MM.1S (cell line): ENCODE measurements around the gene CBFA2T3.
A peak's percentile ranks its signal among the peaks of the same experiment; 100 is the strongest.

ENCODE experiments used
- DNase-seq: peaks from one replicate; pipeline ENCODE4 v3.0.0-alpha.2; 2015
- H2AFZ ChIP-seq: fragments of 300-600 bp; sonication (generic); 2 replicates; pipeline ENCODE4 v1.6.0; 2016; ENCODE audit warnings: antibody characterized with exemption, low read length
- H3F3A ChIP-seq: fragments of 300-600 bp; sonication (generic); 2 replicates; pipeline ENCODE4 v1.6.1; 2016; ENCODE audit warnings: mild to moderate bottlenecking, antibody characterized with exemption, low read length, moderate library complexity, mixed read lengths; ENCODE audit not compliant: insufficient read depth
- H3K27ac ChIP-seq: fragments of 300-600 bp; sonication (generic); 2 replicates; pipeline ENCODE4 v1.5.1; 2016; ENCODE audit warnings: mild to moderate bottlenecking, low read length
- H3K27me3 ChIP-seq: fragments of 300-600 bp; sonication (generic); replicated peaks from 2 replicates; pipeline ENCODE4 v1.6.0; 2016; ENCODE audit warnings: low read length; ENCODE audit not compliant: insufficient read depth
- H3K36me3 ChIP-seq: fragments of 300-600 bp; sonication (generic); replicated peaks from 2 replicates; pipeline ENCODE4 v1.6.1; 2016; ENCODE audit warnings: mild to moderate bottlenecking, low read length, mixed read lengths; ENCODE audit not compliant: insufficient read depth
- H3K4me1 ChIP-seq: fragments of 300-600 bp; sonication (generic); 2 replicates; pipeline ENCODE4 v1.6.1; 2016; ENCODE audit warnings: low read length, mixed read lengths
- H3K4me2 ChIP-seq: fragments of 300-600 bp; sonication (generic); 2 replicates; pipeline ENCODE4 v1.6.0; 2016; ENCODE audit warnings: low read depth, low read length
- H3K4me3 ChIP-seq: fragments of 300-600 bp; sonication (generic); 2 replicates; pipeline ENCODE4 v1.5.1; 2016; ENCODE audit warnings: low read length, mixed read lengths
- H3K79me2 ChIP-seq: fragments of 300-600 bp; sonication (generic); 2 replicates; pipeline ENCODE4 v1.6.1; 2016; ENCODE audit warnings: mixed run types, low read length, mixed read lengths
- H3K9ac ChIP-seq: fragments of 300-600 bp; sonication (generic); 2 replicates; pipeline ENCODE4 v1.6.1; 2016; ENCODE audit warnings: low read length, mixed read lengths
- H3K9me2 ChIP-seq: fragments of 300-600 bp; sonication (generic); replicated peaks from 2 replicates; pipeline ENCODE4 v1.6.1; 2016; ENCODE audit warnings: mild to moderate bottlenecking, low read length, mixed read lengths; ENCODE audit not compliant: insufficient read depth
- H3K9me3 ChIP-seq: fragments of 300-600 bp; sonication (generic); replicated peaks from 2 replicates; pipeline ENCODE4 v1.6.1; 2016; ENCODE audit warnings: mild to moderate bottlenecking, low read length, mixed read lengths; ENCODE audit not compliant: insufficient read depth
- H4K20me1 ChIP-seq: fragments of 300-600 bp; sonication (generic); 2 replicates; pipeline ENCODE4 v1.6.1; 2016; ENCODE audit warnings: mild to moderate bottlenecking, low read length, moderate library complexity, mixed read lengths; ENCODE audit not compliant: insufficient read depth
- EZH2 ChIP-seq: fragments of 300-600 bp; sonication (generic); optimal IDR thresholded peaks from 2 replicates; pipeline ENCODE3; 2017; ENCODE audit warnings: low read depth, mild to moderate bottlenecking, antibody characterized with exemption, low read length, mixed read lengths
- EZH2phosphoT487 ChIP-seq: fragments of 300-600 bp; sonication (generic); IDR thresholded peaks from 2 replicates; pipeline ENCODE4 v1.6.1; 2018; ENCODE audit warnings: antibody characterized with exemption, low read length
- TF ChIP-seq, protein P1 (sequence below): fragments of 300-600 bp; sonication (generic); IDR thresholded peaks from 2 replicates; pipeline ENCODE4 v1.5.1; 2016; ENCODE audit warnings: antibody characterized with exemption, low read length, mixed read lengths

Gene CBFA2T3

DNA sequence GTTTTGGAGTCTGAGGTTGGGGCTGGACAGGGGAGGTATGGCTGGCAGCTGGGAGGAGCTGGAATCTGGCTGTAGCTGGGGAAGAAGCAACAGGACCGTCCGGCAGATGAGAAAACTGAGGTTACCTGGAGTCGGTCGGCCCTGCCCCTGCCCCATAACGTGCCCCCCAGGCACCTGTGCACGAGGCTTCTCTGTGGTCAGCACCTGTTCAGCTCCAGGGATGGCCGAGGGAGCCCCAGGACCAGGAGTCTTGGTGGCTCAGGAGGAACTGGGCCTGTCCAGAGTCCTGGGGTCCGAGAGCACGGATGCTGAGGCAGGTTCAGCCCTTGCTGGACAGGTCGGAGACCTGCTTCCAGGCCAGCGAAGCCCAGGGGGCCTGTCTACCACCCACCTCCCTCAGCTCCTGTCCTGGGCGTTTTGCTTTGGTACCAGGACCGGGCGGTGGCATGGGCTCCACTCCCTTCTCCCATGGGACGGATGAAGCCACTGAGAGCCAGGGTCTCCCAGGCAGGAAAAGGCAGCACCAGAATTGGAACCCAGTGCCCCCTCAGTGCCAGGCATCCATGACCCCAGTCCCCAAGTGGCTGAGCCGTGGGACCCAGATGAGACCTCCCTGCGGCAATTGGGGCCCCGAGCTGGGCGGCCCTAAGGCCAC, 17.1 kb upstream of the CBFA2T3 start:
- no peaks in the 10 kb centered on the region for H3K27me3 ChIP-seq

DNA sequence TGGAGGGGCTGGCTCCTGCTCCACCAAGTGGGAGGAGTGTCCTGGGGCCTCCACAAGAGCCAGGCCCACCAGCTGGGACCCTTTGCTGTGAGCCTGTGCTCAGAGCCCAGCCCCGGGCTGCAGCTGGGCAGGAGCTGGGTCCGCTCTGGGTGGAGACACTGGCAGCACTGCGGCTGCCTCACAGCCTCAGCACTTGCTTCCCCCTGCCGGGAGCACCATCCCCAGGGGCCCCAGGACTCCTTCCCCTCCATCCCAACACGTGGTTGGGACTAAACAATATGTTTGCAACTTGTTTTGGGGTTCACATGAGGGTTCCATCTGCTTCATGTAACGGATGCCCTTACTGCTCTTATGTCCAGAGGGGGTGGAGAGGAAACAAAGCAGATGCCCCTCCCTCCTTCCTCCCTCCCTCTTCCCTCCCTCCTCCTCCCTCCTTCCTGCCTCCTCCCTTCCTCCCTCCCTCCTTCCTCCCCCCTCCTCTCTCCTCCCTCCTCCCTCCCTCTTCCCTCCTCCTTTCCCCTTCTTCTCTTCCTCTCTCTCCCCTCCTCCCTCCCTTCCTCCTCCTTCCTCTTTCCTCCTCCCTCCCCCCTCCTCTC, 16.3 kb upstream of the CBFA2T3 start:
- no peaks in the 10 kb centered on the region for H3K9me3 ChIP-seq
- H4K20me1 ChIP-seq = no peaks in the 10 kb centered on the region
- no peak overlapping the region for H2AFZ ChIP-seq
- H3K4me3 ChIP-seq = no peak overlapping the region; the same call in 1 of the 2 replicates
- H3K4me2 ChIP-seq = peak overlapping the region; percentile 34; the same call in 1 of the 2 replicates
- no peak for DNase-seq
- H3K79me2 ChIP-seq = no peaks in the 10 kb centered on the region
- no peaks in the 10 kb centered on the region for H3K27me3 ChIP-seq
- no peaks in the 10 kb centered on the region for H3F3A ChIP-seq
- H3K9me2 ChIP-seq = no peaks in the 10 kb centered on the region
- no peaks in the 10 kb centered on the region for H3K4me1 ChIP-seq
- no peaks in the 10 kb centered on the region for H3K36me3 ChIP-seq
- H3K27ac ChIP-seq = peak overlapping the region; percentile 21; the same call in 1 of the 2 replicates
- no peak for TF ChIP-seq EZH2
- H3K9ac ChIP-seq = no peak overlapping the region

More for the DNA sequence above, 17.1 kb upstream of the CBFA2T3 start:
- no peaks in the 10 kb centered on the region for H3F3A ChIP-seq
- H3K9me2 ChIP-seq = no peaks in the 10 kb centered on the region
- H3K9me3 ChIP-seq = no peaks in the 10 kb centered on the region
- H3K4me3 ChIP-seq = no peak overlapping the region
- H3K27ac ChIP-seq = no peak overlapping the region
- no peaks in the 10 kb centered on the region for H3K4me1 ChIP-seq
- TF ChIP-seq EZH2phosphoT487 (no peak), EZH2 (no peak)
- TF ChIP-seq, protein P1, sequence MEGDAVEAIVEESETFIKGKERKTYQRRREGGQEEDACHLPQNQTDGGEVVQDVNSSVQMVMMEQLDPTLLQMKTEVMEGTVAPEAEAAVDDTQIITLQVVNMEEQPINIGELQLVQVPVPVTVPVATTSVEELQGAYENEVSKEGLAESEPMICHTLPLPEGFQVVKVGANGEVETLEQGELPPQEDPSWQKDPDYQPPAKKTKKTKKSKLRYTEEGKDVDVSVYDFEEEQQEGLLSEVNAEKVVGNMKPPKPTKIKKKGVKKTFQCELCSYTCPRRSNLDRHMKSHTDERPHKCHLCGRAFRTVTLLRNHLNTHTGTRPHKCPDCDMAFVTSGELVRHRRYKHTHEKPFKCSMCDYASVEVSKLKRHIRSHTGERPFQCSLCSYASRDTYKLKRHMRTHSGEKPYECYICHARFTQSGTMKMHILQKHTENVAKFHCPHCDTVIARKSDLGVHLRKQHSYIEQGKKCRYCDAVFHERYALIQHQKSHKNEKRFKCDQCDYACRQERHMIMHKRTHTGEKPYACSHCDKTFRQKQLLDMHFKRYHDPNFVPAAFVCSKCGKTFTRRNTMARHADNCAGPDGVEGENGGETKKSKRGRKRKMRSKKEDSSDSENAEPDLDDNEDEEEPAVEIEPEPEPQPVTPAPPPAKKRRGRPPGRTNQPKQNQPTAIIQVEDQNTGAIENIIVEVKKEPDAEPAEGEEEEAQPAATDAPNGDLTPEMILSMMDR = no peak
- DNase-seq = no peak
- H4K20me1 ChIP-seq = no peaks in the 10 kb centered on the region
- no peak overlapping the region for H2AFZ ChIP-seq
- H3K36me3 ChIP-seq = no peaks in the 10 kb centered on the region
- no peak overlapping the region for H3K9ac ChIP-seq
- H3K79me2 ChIP-seq = no peaks in the 10 kb centered on the region
- H3K4me2 ChIP-seq = no peak overlapping the region

- Histone ChIP-seq H3K9me3 (no peaks in the 10 kb centered on the region), H3K4me3 (no peak overlapping the region; the same call in 1 of the 2 replicates), H3K27ac (peak overlapping the region; percentile 21; the same call in 1 of the 2 replicates), H3K9me2 (no peaks in the 10 kb centered on the region), H3K4me2 (peak overlapping the region; percentile 34; the same call in 1 of the 2 replicates), H3K36me3 (no peaks in the 10 kb centered on the region), H3K9ac (no peak overlapping the region), H3K27me3 (no peaks in the 10 kb centered on the region), H3K4me1 (no peaks in the 10 kb centered on the region), H3K79me2 (no peaks in the 10 kb centered on the region), H4K20me1 (no peaks in the 10 kb centered on the region), H2AFZ (no peak overlapping the region), H3F3A (no peaks in the 10 kb centered on the region)
- TF ChIP-seq, protein P1 = no peak
- TF ChIP-seq EZH2 = no peak
- TF ChIP-seq EZH2phosphoT487 = no peak
- DNase-seq = no peak
Measured at GRCh38 chr16:88992351-88993165, 15.6 kb upstream of the CBFA2T3 start.
